H1 (cell line): Measurements from ENCODE around the gene PRSS12. TPM values are rescaled to one million over a fixed set of nuclear protein-coding genes. Genes with fewer than 3 reads are reported as not detected.

ENCODE experiments used
- CHD7 ChIP-seq: fragments of 300-600 bp; sonication (generic); IDR thresholded peaks from 2 replicates; pipeline ENCODE4 v1.7.1; 2012; ENCODE audit warnings: low read length, moderate library complexity, mild to moderate bottlenecking, inconsistent platforms; ENCODE audit not compliant: insufficient replicate concordance
- CREB1 ChIP-seq: IDR thresholded peaks from 2 replicates; pipeline ENCODE4 v1.6.1; 2012; ENCODE audit warnings: inconsistent platforms
- RBBP5 ChIP-seq: IDR thresholded peaks from 2 replicates; pipeline ENCODE4 v1.7.1; 2012; ENCODE audit warnings: low read depth, mild to moderate bottlenecking, inconsistent platforms, low read length, moderate library complexity, borderline replicate concordance
- SIN3A ChIP-seq, 2 experiments: IDR thresholded peaks in 1 of 2; conservative IDR thresholded peaks in 1 of 2; 2 replicates each; pipeline ENCODE4 v1.6.1; 2011 to 2012; ENCODE audit warnings: low read length in 2 of 2, improper control_type of control experiment in 1 of 2, low read depth in 1 of 2, mild to moderate bottlenecking in 1 of 2
- polyA plus RNA-seq, 7 experiments: library from polyadenylated mRNA; depleted of rRNA in 3 of 7; stranded (reverse) in 5 of 7; unstranded in 2 of 7; fragments of >200 nt in 5 of 7; fragments of 200-250 nt in 2 of 7; gene quantifications; 1 replicate in 5 of 7; 2 replicates in 1 of 7; 4 replicates in 1 of 7; pipeline versions ENCODE4 v1.2.1 to v1.2.3, GENCODE V29; 2011 to 2013; ENCODE audit warnings: missing spikeins in 2 of 7, mixed read lengths in 2 of 7
- total RNA-seq: library from RNA; stranded (reverse); fragmentation: NEBNext Ultra II Directional; extraction: Animal tissue kit (Norgen Biotek cat#: 25700); gene quantifications from 2 replicates; pipeline ENCODE4 v1.2.1, GENCODE V29; 2021

PRSS12 gene
- total and polyA plus RNA-seq, 2 of the 8 experiments (the other 6 are each of a cell fraction or from before 2014, with no cell fraction given), result 2.6 to 9.3 TPM

- TF ChIP-seq CHD7 (no peak), CREB1 (no peak), RBBP5 (no peak), SIN3A (conservative IDR thresholded peaks at IDR 0.05 in 1 of 2, IDR thresholded peaks at IDR 0.05 in 1 of 2; ENCODE audit: low read depth in 1 of 2, low read length in 2 of 2) (no peak)
These were observed 21.5 kb downstream of the PRSS12 start (continued) for GRCh38 chr4:118331352-118331751.
